HepG2 (cell line): Measurements from ENCODE around the gene RNF183. TPM values are rescaled to one million over a fixed set of nuclear protein-coding genes. Genes with fewer than 3 reads are reported as not detected.

Experiments
- AKAP8 ChIP-seq: sonication (generic); formaldehyde crosslinking; IDR thresholded peaks from 2 replicates; pipeline ENCODE4 v1.5.1; 2020; ENCODE audit warnings: mild to moderate bottlenecking, missing genetic modification reagents
- BCL6 ChIP-seq: IDR thresholded peaks from 2 replicates; pipeline ENCODE4 v1.6.1; 2016; ENCODE audit warnings: missing genetic modification reagents, missing compliant biosample characterization
- HNRNPK ChIP-seq: fragments of 200-400 bp; formaldehyde crosslinking; IDR thresholded peaks from 2 replicates; pipeline ENCODE4 v1.6.1; 2018; ENCODE audit warnings: low read length, low read depth, moderate library complexity, mild to moderate bottlenecking; ENCODE audit not compliant: poor library complexity, severe bottlenecking
- IRX3 ChIP-seq: sonication (generic); formaldehyde crosslinking; IDR thresholded peaks from 2 replicates; pipeline ENCODE4 v1.8.1; 2023; ENCODE audit warnings: mild to moderate bottlenecking, low read depth, missing genetic modification reagents, borderline replicate concordance
- MAZ ChIP-seq, 2 experiments: sonication (generic) in 1 of 2; formaldehyde crosslinking in 1 of 2; IDR thresholded peaks; 2 replicates each; pipeline versions ENCODE4 v1.5.0 to v1.6.1; 2012 to 2020; ENCODE audit warnings: low read depth in 2 of 2, mild to moderate bottlenecking in 2 of 2, borderline replicate concordance in 1 of 2, improper control_type of control experiment in 1 of 2, low read length in 1 of 2, missing genetic modification reagents in 1 of 2, moderate library complexity in 1 of 2
- NFKB2 ChIP-seq: sonication (generic); formaldehyde crosslinking; IDR thresholded peaks from 2 replicates; pipeline ENCODE4 v1.4.0; 2020; ENCODE audit warnings: missing genetic modification reagents, borderline replicate concordance
- RXRA ChIP-seq: sonication (generic); formaldehyde crosslinking; IDR thresholded peaks from 2 replicates; pipeline ENCODE4 v1.5.1; 2020; ENCODE audit warnings: missing genetic modification reagents
- SKI ChIP-seq: fragments of 450-650 bp; IDR thresholded peaks from one replicate; pipeline ENCODE4 v1.6.1; 2018; ENCODE audit warnings: mild to moderate bottlenecking; ENCODE audit not compliant: partially characterized antibody
- SP1 ChIP-seq, 2 experiments: fragments of 450-650 bp in 1 of 2; sonication (generic) in 1 of 2; formaldehyde crosslinking in 1 of 2; IDR thresholded peaks; 2 replicates each; pipeline versions ENCODE4 v1.4.0 to v1.6.1; 2016 to 2020; ENCODE audit warnings: missing genetic modification reagents in 1 of 2
- SSRP1 ChIP-seq: IDR thresholded peaks from 2 replicates; pipeline ENCODE4 v1.6.1; 2016; ENCODE audit warnings: control low read depth
- XBP1 ChIP-seq: sonication (generic); formaldehyde crosslinking; IDR thresholded peaks from 2 replicates; pipeline ENCODE4 v1.5.0; 2020; ENCODE audit warnings: missing genetic modification reagents
- YEATS2 ChIP-seq: sonication (generic); formaldehyde crosslinking; IDR thresholded peaks from 2 replicates; pipeline ENCODE4 v1.4.0; 2020; ENCODE audit warnings: missing genetic modification reagents, borderline replicate concordance
- YY1 ChIP-seq: IDR thresholded peaks from 2 replicates; pipeline ENCODE4 v1.6.1; 2011; ENCODE audit warnings: low read length, low read depth, moderate library complexity, mild to moderate bottlenecking; ENCODE audit not compliant: insufficient read depth, insufficient replicate concordance
- ZMAT3 ChIP-seq: sonication (generic); formaldehyde crosslinking; conservative IDR thresholded peaks from 2 replicates; pipeline ENCODE4 v1.7.0; 2021; ENCODE audit warnings: missing genetic modification reagents
- ZNF331 ChIP-seq: sonication (generic); formaldehyde crosslinking; IDR thresholded peaks from 2 replicates; pipeline ENCODE4 v1.4.0; 2020; ENCODE audit warnings: missing genetic modification reagents
- ZNF577 ChIP-seq: sonication (generic); formaldehyde crosslinking; IDR thresholded peaks from 2 replicates; pipeline ENCODE4 v1.4.0; 2020; ENCODE audit warnings: mild to moderate bottlenecking, low read depth, missing genetic modification reagents, borderline replicate concordance
- ZNF619 ChIP-seq: sonication (generic); formaldehyde crosslinking; IDR thresholded peaks from 2 replicates; pipeline ENCODE4 v1.4.0; 2020; ENCODE audit warnings: mild to moderate bottlenecking, missing genetic modification reagents
- ZNF782 ChIP-seq: sonication (generic); formaldehyde crosslinking; IDR thresholded peaks from 2 replicates; pipeline ENCODE4 v1.4.0; 2020; ENCODE audit warnings: missing genetic modification reagents, mild to moderate bottlenecking, borderline replicate concordance
- ZSCAN25 ChIP-seq: sonication (generic); formaldehyde crosslinking; IDR thresholded peaks from 2 replicates; pipeline ENCODE4 v1.8.0; 2022; ENCODE audit warnings: mild to moderate bottlenecking, missing genetic modification reagents
- polyA plus RNA-seq, 8 experiments: library from polyadenylated mRNA; depleted of rRNA in 3 of 8; stranded (reverse) in 7 of 8; unstranded in 1 of 8; fragments of >200 nt; fragmentation: Illumina TruSeq in 4 of 8; extraction: Trizol in 4 of 8; gene quantifications; 2 replicates each; pipeline versions ENCODE4 v1.2.1 to v1.2.3, GENCODE V29; 2011 to 2016; ENCODE audit warnings: low read depth in 4 of 8, missing spikeins in 1 of 8, mixed read lengths in 1 of 8; ENCODE audit not compliant: insufficient read depth in 1 of 8
- total RNA-seq, 5 experiments: library from RNA; depleted of rRNA; stranded (reverse); fragments of >200 nt; fragmentation: Illumina TruSeq; extraction: Trizol; gene quantifications; 2 replicates each; pipeline ENCODE4 v1.2.3, GENCODE V29; 2016; ENCODE audit warnings: low read depth in 1 of 5
- TF ChIP-seq, protein P1 (sequence below): sonication (generic); formaldehyde crosslinking; IDR thresholded peaks from 2 replicates; pipeline ENCODE4 v1.5.0; 2020; ENCODE audit warnings: mild to moderate bottlenecking, missing genetic modification reagents, borderline replicate concordance
- TF ChIP-seq, protein P2 (sequence below): IDR thresholded peaks from 2 replicates; pipeline ENCODE4 v1.6.1; 2016; ENCODE audit warnings: low read depth, missing genetic modification reagents, missing compliant biosample characterization

RNF183 gene
- total and polyA plus RNA-seq, 2 of the 13 experiments (the other 11 are each of a cell fraction or from before 2014, with no cell fraction given) = 0.13 to 6.5 TPM

DNA sequence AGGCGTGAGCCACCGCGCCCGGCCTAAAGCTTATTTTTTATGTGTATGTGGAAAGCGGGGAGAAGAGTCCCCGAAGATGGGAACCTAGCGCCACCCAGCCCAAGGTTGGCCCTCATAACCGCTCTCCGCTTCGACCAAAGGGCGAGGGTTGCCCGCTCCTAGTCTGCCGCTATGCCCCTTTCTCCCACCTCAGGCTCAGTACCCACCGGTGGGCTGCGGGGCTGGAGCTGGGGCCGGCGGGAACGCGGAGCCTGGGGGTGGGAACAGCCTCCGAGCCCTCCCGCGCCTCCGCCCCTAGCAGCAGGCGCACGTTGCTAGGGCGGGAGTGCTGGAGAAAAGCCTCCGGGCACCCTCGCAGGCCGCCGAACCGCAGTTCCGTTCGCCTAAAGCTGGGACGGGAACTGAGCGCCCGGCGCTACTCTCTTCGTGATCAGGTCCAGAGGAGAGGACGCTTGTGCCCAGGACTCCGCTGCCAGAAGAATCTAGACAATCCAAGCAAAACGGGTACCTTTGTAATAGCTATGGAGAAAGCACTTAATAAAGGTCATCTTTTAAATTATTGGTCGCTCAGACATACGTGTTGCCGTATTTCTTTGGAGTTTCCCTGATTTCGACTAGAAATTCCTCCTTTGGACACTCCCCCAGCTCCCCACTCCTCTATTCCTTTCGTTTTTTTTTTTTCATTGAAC is 37.0 kb upstream of the RNF183 start, which contains the start of gene WDR31 (continued):
- TF ChIP-seq MAZ (IDR thresholded peaks at IDR 0.05; ENCODE audit: borderline replicate concordance, low read depth, low read length) = peak; percentile 74
- TF ChIP-seq MAZ (CRISPR knock-in tag; IDR thresholded peaks at IDR 0.05; ENCODE audit: low read depth) = peak; percentile 96
- TF ChIP-seq, protein P1, sequence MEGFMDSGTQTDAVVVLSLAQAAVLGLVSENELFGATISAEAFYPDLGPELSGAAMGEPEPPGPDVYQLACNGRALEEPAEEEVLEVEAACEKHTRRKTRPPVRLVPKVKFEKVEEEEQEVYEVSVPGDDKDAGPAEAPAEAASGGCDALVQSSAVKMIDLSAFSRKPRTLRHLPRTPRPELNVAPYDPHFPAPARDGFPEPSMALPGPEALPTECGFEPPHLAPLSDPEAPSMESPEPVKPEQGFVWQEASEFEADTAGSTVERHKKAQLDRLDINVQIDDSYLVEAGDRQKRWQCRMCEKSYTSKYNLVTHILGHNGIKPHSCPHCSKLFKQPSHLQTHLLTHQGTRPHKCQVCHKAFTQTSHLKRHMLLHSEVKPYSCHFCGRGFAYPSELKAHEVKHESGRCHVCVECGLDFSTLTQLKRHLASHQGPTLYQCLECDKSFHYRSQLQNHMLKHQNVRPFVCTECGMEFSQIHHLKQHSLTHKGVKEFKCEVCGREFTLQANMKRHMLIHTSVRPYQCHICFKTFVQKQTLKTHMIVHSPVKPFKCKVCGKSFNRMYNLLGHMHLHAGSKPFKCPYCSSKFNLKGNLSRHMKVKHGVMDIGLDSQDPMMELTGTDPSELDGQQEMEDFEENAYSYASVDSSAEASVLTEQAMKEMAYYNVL = peak; percentile 65; the same call in 1 of the 2 replicates
- peak; percentile 27; the same call in 1 of the 2 replicates for TF ChIP-seq SSRP1 (CRISPR knock-in tag)
- TF ChIP-seq HNRNPK = peak; percentile 54
- TF ChIP-seq XBP1 = peak; percentile 14; the same call in 1 of the 2 replicates
- TF ChIP-seq, protein P2, sequence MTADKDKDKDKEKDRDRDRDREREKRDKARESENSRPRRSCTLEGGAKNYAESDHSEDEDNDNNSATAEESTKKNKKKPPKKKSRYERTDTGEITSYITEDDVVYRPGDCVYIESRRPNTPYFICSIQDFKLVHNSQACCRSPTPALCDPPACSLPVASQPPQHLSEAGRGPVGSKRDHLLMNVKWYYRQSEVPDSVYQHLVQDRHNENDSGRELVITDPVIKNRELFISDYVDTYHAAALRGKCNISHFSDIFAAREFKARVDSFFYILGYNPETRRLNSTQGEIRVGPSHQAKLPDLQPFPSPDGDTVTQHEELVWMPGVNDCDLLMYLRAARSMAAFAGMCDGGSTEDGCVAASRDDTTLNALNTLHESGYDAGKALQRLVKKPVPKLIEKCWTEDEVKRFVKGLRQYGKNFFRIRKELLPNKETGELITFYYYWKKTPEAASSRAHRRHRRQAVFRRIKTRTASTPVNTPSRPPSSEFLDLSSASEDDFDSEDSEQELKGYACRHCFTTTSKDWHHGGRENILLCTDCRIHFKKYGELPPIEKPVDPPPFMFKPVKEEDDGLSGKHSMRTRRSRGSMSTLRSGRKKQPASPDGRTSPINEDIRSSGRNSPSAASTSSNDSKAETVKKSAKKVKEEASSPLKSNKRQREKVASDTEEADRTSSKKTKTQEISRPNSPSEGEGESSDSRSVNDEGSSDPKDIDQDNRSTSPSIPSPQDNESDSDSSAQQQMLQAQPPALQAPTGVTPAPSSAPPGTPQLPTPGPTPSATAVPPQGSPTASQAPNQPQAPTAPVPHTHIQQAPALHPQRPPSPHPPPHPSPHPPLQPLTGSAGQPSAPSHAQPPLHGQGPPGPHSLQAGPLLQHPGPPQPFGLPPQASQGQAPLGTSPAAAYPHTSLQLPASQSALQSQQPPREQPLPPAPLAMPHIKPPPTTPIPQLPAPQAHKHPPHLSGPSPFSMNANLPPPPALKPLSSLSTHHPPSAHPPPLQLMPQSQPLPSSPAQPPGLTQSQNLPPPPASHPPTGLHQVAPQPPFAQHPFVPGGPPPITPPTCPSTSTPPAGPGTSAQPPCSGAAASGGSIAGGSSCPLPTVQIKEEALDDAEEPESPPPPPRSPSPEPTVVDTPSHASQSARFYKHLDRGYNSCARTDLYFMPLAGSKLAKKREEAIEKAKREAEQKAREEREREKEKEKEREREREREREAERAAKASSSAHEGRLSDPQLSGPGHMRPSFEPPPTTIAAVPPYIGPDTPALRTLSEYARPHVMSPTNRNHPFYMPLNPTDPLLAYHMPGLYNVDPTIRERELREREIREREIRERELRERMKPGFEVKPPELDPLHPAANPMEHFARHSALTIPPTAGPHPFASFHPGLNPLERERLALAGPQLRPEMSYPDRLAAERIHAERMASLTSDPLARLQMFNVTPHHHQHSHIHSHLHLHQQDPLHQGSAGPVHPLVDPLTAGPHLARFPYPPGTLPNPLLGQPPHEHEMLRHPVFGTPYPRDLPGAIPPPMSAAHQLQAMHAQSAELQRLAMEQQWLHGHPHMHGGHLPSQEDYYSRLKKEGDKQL (CRISPR knock-in tag) = 0 out of 2 replicates have a peak, but pooled peaks have one; percentile 44
- TF ChIP-seq NFKB2 (CRISPR knock-in tag) = peak; percentile 77; the same call in 1 of the 2 replicates
- peak; percentile 92 for TF ChIP-seq ZNF331 (CRISPR knock-in tag)
- 0 out of 2 replicates have a peak, but pooled peaks have one; percentile 58 for TF ChIP-seq ZMAT3
- 0 out of 2 replicates have a peak, but pooled peaks have one; percentile 34 for TF ChIP-seq IRX3
- no peak; the same call in 1 of the 2 replicates for TF ChIP-seq AKAP8 (CRISPR knock-in tag)
- TF ChIP-seq YEATS2 (CRISPR knock-in tag) = peak; percentile 93
- TF ChIP-seq SKI = peak; percentile 62
- no peak for TF ChIP-seq SP1 (IDR thresholded peaks at IDR 0.05)
- TF ChIP-seq SP1 (CRISPR knock-in tag; IDR thresholded peaks at IDR 0.05) = peak; percentile 85
- TF ChIP-seq BCL6 = peak; percentile 73
- peak; percentile 77 for TF ChIP-seq YY1
- TF ChIP-seq ZNF619 = peak; percentile 75; the same call in 1 of the 2 replicates
- peak; percentile 78 for TF ChIP-seq RXRA (CRISPR knock-in tag)
- peak; percentile 68; the same call in 1 of the 2 replicates for TF ChIP-seq ZNF782 (CRISPR knock-in tag)
- TF ChIP-seq ZNF577 (CRISPR knock-in tag) = no peak
- 0 out of 2 replicates have a peak, but pooled peaks have one; percentile 49 for TF ChIP-seq ZSCAN25
